Endothelial cell of umbilical vein (primary cell): Measurements from ENCODE around the gene COX10. TPM values are rescaled to one million over a fixed set of nuclear protein-coding genes. Genes with fewer than 3 reads are reported as not detected.

Source experiments
- BruUV-seq: library from RNA; stranded (reverse); fragments of 400-500 nt; replicated peaks from 2 replicates; lab custom pipeline; 2021; lab: Mats Ljungman, UMichigan
- CTCF ChIA-PET: fragments of 300-600, 350-600 bp; sonication (Branson Sonifier 250); formaldehyde crosslinking; loops from one replicate; lab custom pipeline; 2021; ENCODE audit warnings: antibody characterized with exemption, inconsistent platforms; lab: Charles Lee
- POLR2A ChIA-PET: fragments of 300-600, 350-600 bp; sonication (Branson Sonifier 250); formaldehyde crosslinking; loops from one replicate; lab custom pipeline; 2021; ENCODE audit warnings: antibody characterized with exemption, inconsistent platforms; lab: Charles Lee
- DNase-seq: peaks from one replicate; pipeline ENCODE4 v3.0.0-alpha.2; 2011; ENCODE audit warnings: low read depth, low spot score
- FAIRE-seq: peaks from 2 replicates; lab custom pipeline; 2011; peaks lifted over from hg19 to GRCh38; lab: Jason Lieb, UNC
- H2AFZ ChIP-seq: 2 replicates; pipeline ENCODE4 v1.6.0; 2012; ENCODE audit warnings: low read depth, low read length, control low read depth, inconsistent platforms
- H3K27ac ChIP-seq: 2 replicates; pipeline ENCODE4 v1.5.1; 2011; ENCODE audit warnings: low read depth, mild to moderate bottlenecking, control low read depth, low read length, moderate library complexity; ENCODE audit not compliant: insufficient read depth
- H3K27me3 ChIP-seq, 2 experiments: 2 replicates each; pipeline versions ENCODE4 v1.6.0 to v1.6.1; 2011; ENCODE audit warnings: low read length in 2 of 2, mixed read lengths in 1 of 2; ENCODE audit not compliant: control insufficient read depth in 2 of 2, insufficient read depth in 2 of 2
- H3K36me3 ChIP-seq, 2 experiments: 2 replicates in 1 of 2; 3 replicates in 1 of 2; pipeline ENCODE4 v1.5.1; 2011; ENCODE audit warnings: low read length in 2 of 2, mild to moderate bottlenecking in 1 of 2, moderate library complexity in 1 of 2; ENCODE audit not compliant: control insufficient read depth in 2 of 2, insufficient read depth in 2 of 2; ENCODE audit errors: extremely low read depth in 1 of 2
- H3K4me1 ChIP-seq: 3 replicates; pipeline ENCODE4 v1.5.1; 2011; ENCODE audit warnings: mild to moderate bottlenecking, low read length; ENCODE audit not compliant: control insufficient read depth, insufficient read depth; ENCODE audit errors: extremely low read depth
- H3K4me2 ChIP-seq: 2 replicates; pipeline ENCODE4 v1.6.1; 2011; ENCODE audit warnings: low read length, control low read depth, mixed read lengths; ENCODE audit not compliant: insufficient read depth
- H3K4me3 ChIP-seq, 3 experiments: fragments of 200-600 bp in 1 of 3; sonication (generic), shearing (Covaris generic) in 1 of 3; replicated peaks in 1 of 3; 2 replicates each; pipeline ENCODE4 v1.5.1; 2011 to 2016; ENCODE audit warnings: control low read depth in 3 of 3, low read length in 3 of 3, mild to moderate bottlenecking in 2 of 3, inconsistent platforms in 1 of 3, low read depth in 1 of 3, moderate library complexity in 1 of 3; ENCODE audit not compliant: insufficient read depth in 1 of 3
- H3K79me2 ChIP-seq: 2 replicates; pipeline ENCODE4 v1.6.0; 2012; ENCODE audit warnings: low read length, inconsistent platforms; ENCODE audit not compliant: control insufficient read depth, insufficient read depth
- H3K9ac ChIP-seq: replicated peaks from 2 replicates; pipeline ENCODE3; 2011; ENCODE audit warnings: low read length, control low read depth; ENCODE audit not compliant: insufficient read depth; ENCODE audit errors: extremely low read depth
- H3K9me1 ChIP-seq: replicated peaks from 3 replicates; pipeline ENCODE4 v1.6.0; 2011; ENCODE audit warnings: mild to moderate bottlenecking, low read length; ENCODE audit not compliant: control insufficient read depth, insufficient read depth; ENCODE audit errors: extremely low read depth
- H3K9me3 ChIP-seq: replicated peaks from 2 replicates; pipeline ENCODE4 v1.5.1; 2012; ENCODE audit warnings: low read length, inconsistent platforms; ENCODE audit not compliant: control insufficient read depth, insufficient read depth
- H4K20me1 ChIP-seq: replicated peaks from 2 replicates; pipeline ENCODE3; 2011; ENCODE audit warnings: mild to moderate bottlenecking, low read length; ENCODE audit not compliant: control insufficient read depth, insufficient read depth; ENCODE audit errors: extremely low read depth
- CTCF ChIP-seq, 2 donors: IDR thresholded peaks; 1 replicate in 1 of 2; 2 replicates in 1 of 2; pipeline ENCODE4 v1.5.1; 2011; ENCODE audit warnings: low read length in 2 of 2, mild to moderate bottlenecking in 2 of 2, moderate library complexity in 2 of 2, control low read depth in 1 of 2, inconsistent platforms in 1 of 2, low read depth in 1 of 2; ENCODE audit not compliant: insufficient read depth in 1 of 2; ENCODE audit errors: extremely low read depth in 1 of 2
- EZH2 ChIP-seq: IDR thresholded peaks from 2 replicates; pipeline ENCODE4 v1.6.1; 2012; ENCODE audit warnings: borderline replicate concordance, low read depth, mild to moderate bottlenecking, moderate library complexity, low read length, inconsistent platforms; ENCODE audit not compliant: severe bottlenecking
- FOS ChIP-seq: IDR thresholded peaks from 2 replicates; pipeline ENCODE4 v1.6.1; 2011; ENCODE audit warnings: mild to moderate bottlenecking, low read length, moderate library complexity, borderline replicate concordance; ENCODE audit not compliant: insufficient read depth
- GATA2 ChIP-seq: IDR thresholded peaks from 2 replicates; pipeline ENCODE4 v1.7.0; 2011; ENCODE audit warnings: low read depth, mild to moderate bottlenecking, moderate library complexity, mixed read lengths, low read length; ENCODE audit not compliant: insufficient read length, insufficient read depth
- JUN ChIP-seq: IDR thresholded peaks from 2 replicates; pipeline ENCODE4 v1.6.1; 2011; ENCODE audit warnings: borderline replicate concordance, low read depth; ENCODE audit not compliant: insufficient read length, insufficient read depth
- MAX ChIP-seq: IDR thresholded peaks from 2 replicates; pipeline ENCODE4 v1.6.1; 2011; ENCODE audit not compliant: insufficient read depth, insufficient read length
- MYC ChIP-seq: IDR thresholded peaks from one replicate; pipeline ENCODE4 v1.6.1; 2011; ENCODE audit warnings: mild to moderate bottlenecking, low read depth, low read length
- POLR2A ChIP-seq: IDR thresholded peaks from 2 replicates; pipeline ENCODE4 v1.6.1; 2012; ENCODE audit warnings: low read depth, mild to moderate bottlenecking, control low read depth, low read length
- POLR2AphosphoS5 ChIP-seq: IDR thresholded peaks from 2 replicates; pipeline ENCODE4 v1.6.1; 2012; ENCODE audit warnings: low read depth, mild to moderate bottlenecking, control low read depth, low read length, moderate library complexity; ENCODE audit not compliant: insufficient read depth
- dilution Hi-C: fragments of 300-500 bp; cut with MboI; formaldehyde crosslinking; loops from one replicate; pipeline ENCODE4 v1.15.0; 2019; ENCODE audit warnings: low sequenced_read_pairs; ENCODE audit not compliant: extremely low pct_ligation_motif_present
- intact Hi-C: fragments of 100-400 bp; cut with micrococcal nuclease; formaldehyde crosslinking; loops from one replicate; pipeline ENCODE4 v1.10.0; 2022
- polyA plus RNA-seq, 4 experiments: library from polyadenylated mRNA; depleted of rRNA in 3 of 4; stranded (reverse) in 3 of 4; unstranded in 1 of 4; fragments of >200 nt; gene quantifications; 2 replicates each; pipeline versions ENCODE4 v1.2.1 to v1.2.3, GENCODE V29; 2011 to 2012; ENCODE audit warnings: missing spikeins in 1 of 4
- total RNA-seq: library from RNA; stranded (reverse); gene quantifications from 2 replicates; pipeline ENCODE4 v1.2.3, GENCODE V29; 2021

The COX10 gene
- total and polyA plus RNA-seq, 2 donors (not counting 3 experiments of a cell fraction or from before 2014, with no cell fraction given), result 9.8 to 12.1 TPM

GRCh38 chr17:14080847-14081251 is 11.5 kb downstream of the COX10 start:
- Histone ChIP-seq H3K27me3 (no peaks in the 10 kb centered on the region), H3K4me1 (no peaks in the 10 kb centered on the region), H4K20me1 (no peaks in the 10 kb centered on the region), H3K4me2 (no peak overlapping the region), H3K9ac (no peak overlapping the region), H3K9me1 (no peaks in the 10 kb centered on the region), H3K79me2 (peaks cover 5% of the 10 kb centered on the region), H3K36me3 (peaks cover 2 to 3% of the 10 kb centered on the region in 2 experiments), H2AFZ (no peak overlapping the region), H3K9me3 (no peaks in the 10 kb centered on the region), H3K27ac (no peak overlapping the region), H3K4me3 (no peak overlapping the region)
- BruUV-seq, result no TSS peak
- FAIRE-seq (no peak), DNase-seq (no peak)
- TF ChIP-seq MAX (no peak), JUN (no peak), POLR2A (no peak), MYC (no peak), CTCF (IDR thresholded peaks at IDR 0.05; ENCODE audit: extremely low read depth in 1 of 2, insufficient read depth in 1 of 2, low read depth in 1 of 2, low read length in 2 of 2) (no peak), FOS (no peak), EZH2 (no peak), GATA2 (no peak), POLR2AphosphoS5 (no peak)
- intact Hi-C loops, result no loop called here
- ChIA-PET CTCF (no interaction called here), POLR2A (no interaction called here)
- dilution Hi-C loops, result no loop called here
